ENCODE data around the gene SYT17. TPM values are rescaled to one million over a fixed set of nuclear protein-coding genes. Genes with fewer than 3 reads are reported as not detected.

SYT17 gene
- total RNA-seq, 6 donors from 2014 or later, result 11.6 to 49.2 (median 14.8) TPM

DNA sequence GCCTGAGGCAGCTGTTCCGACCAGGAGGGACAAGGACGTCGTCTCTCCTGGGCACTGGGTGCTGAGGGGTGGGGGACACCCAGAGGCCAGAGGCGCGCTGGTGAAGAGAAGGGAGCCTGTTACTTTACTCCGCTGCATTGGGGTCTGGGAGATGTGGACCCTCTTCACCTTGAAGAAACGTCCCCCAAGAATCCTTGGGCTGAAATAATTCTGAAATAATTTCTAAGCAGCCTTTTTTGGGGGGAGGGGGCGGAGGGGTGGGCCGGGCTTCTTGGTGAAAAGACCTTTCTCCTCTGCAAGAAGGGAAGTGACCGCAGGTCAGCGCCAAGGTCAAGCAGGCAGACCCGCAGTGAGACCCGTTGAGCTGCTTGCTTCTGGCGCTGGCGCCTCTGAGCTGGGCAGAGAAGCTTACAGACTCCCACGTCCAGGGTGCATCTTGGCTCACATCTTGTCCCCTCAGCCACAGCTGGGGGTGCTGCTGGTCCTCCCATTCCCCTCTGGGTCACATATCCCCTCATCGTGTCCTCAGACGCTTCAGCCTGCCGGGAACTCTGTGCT lies 1.1 kb downstream of the SYT17 start:
- Histone ChIP-seq H3K9me3 (no peaks in the 10 kb centered on the region), H3K4me3 (peak overlapping the region; percentile 55 to 76 (median 65)), H3K4me1 (peaks cover 22 to 43% (median 32%) of the 10 kb centered on the region in 4 donors), H3K27me3 (peaks cover 0 to 3% (median 1%) of the 10 kb centered on the region in 4 donors), H3K36me3 (no peaks in the 10 kb centered on the region), H3K27ac (peak overlapping the region; percentile 69 to 87 (median 84))
- ATAC-seq (ENCODE audit: low FRiP score in 2 of 2) (peak in 1 of 2 donors; percentile 34), DNase-seq (peak in 1 of 2 donors; percentile 36)
- TF ChIP-seq EP300 (IDR thresholded peaks at IDR 0.05) (no peak), POLR2AphosphoS5 (IDR thresholded peaks at IDR 0.05) (no peak), POLR2A (IDR thresholded peaks at IDR 0.05) (no peak)
- TF ChIP-seq, protein P1, sequence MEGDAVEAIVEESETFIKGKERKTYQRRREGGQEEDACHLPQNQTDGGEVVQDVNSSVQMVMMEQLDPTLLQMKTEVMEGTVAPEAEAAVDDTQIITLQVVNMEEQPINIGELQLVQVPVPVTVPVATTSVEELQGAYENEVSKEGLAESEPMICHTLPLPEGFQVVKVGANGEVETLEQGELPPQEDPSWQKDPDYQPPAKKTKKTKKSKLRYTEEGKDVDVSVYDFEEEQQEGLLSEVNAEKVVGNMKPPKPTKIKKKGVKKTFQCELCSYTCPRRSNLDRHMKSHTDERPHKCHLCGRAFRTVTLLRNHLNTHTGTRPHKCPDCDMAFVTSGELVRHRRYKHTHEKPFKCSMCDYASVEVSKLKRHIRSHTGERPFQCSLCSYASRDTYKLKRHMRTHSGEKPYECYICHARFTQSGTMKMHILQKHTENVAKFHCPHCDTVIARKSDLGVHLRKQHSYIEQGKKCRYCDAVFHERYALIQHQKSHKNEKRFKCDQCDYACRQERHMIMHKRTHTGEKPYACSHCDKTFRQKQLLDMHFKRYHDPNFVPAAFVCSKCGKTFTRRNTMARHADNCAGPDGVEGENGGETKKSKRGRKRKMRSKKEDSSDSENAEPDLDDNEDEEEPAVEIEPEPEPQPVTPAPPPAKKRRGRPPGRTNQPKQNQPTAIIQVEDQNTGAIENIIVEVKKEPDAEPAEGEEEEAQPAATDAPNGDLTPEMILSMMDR (IDR thresholded peaks at IDR 0.05), result no peak
- WGBS, 2 donors, result 18 to 34% methylated on average over 6 to 19 of the region's 19 CpGs

- 76 to 86% methylated on average over 7 of the region's 7 CpGs for WGBS, 2 donors
- TF ChIP-seq, protein P1 (IDR thresholded peaks at IDR 0.05), result no peak
- no peak for TF ChIP-seq POLR2AphosphoS5 (IDR thresholded peaks at IDR 0.05)
- TF ChIP-seq EP300 (IDR thresholded peaks at IDR 0.05), result no peak
- no peak for TF ChIP-seq POLR2A (IDR thresholded peaks at IDR 0.05)
- no peak for DNase-seq
- Histone ChIP-seq H3K9me3 (no peaks in the 10 kb centered on the region), H3K4me1 (peaks cover 19 to 43% (median 30%) of the 10 kb centered on the region in 4 donors), H3K27ac (no peak overlapping the region), H3K36me3 (no peaks in the 10 kb centered on the region), H3K27me3 (peaks cover 0 to 3% (median 1%) of the 10 kb centered on the region in 4 donors), H3K4me3 (no peak overlapping the region)
- ATAC-seq (ENCODE audit: low FRiP score in 2 of 2), result no peak
Observed at GRCh38 chr16:19170043-19170655, 2.1 kb downstream of the SYT17 start.

GRCh38 chr16:19172098-19172780 lies 4.2 kb downstream of the SYT17 start:
- 79 to 87% methylated on average over 10 to 12 of the region's 12 CpGs for WGBS, 2 donors
- no peak overlapping the region for H3K27ac ChIP-seq
- H3K4me3 ChIP-seq, result no peak overlapping the region
- no peak for DNase-seq
- no peaks in the 10 kb centered on the region for H3K36me3 ChIP-seq
- ATAC-seq (ENCODE audit: low FRiP score in 2 of 2), result no peak
- H3K9me3 ChIP-seq, result no peaks in the 10 kb centered on the region
- peaks cover 0 to 3% (median 1%) of the 10 kb centered on the region in 4 donors for H3K27me3 ChIP-seq
- TF ChIP-seq POLR2A (IDR thresholded peaks at IDR 0.05), result no peak
- TF ChIP-seq, protein P1 (IDR thresholded peaks at IDR 0.05), result no peak
- no peak for TF ChIP-seq EP300 (IDR thresholded peaks at IDR 0.05)
- no peak for TF ChIP-seq POLR2AphosphoS5 (IDR thresholded peaks at IDR 0.05)
- H3K4me1 ChIP-seq, result peaks cover 9 to 25% (median 15%) of the 10 kb centered on the region in 4 donors

DNA sequence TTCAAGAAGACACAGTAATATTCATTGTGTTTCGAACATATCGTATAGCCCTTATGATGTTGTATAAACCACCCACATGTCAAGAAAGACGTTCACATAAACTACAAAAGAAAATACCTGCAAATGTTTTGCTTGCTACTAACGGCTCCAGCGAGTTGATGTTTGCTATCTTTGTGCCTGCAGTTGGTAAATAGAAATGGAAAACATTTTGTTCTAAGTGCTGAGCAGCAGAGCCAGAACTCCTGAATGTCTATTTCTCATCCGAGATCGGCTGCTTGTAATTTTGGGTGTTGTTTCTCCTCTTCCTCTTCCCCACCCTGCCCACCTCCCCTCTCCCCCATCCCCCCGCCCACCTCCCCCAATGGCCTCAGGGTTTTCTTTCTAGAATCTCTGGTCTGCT lies 5.0 kb downstream of the SYT17 start:
- H3K9me3 ChIP-seq, result no peaks in the 10 kb centered on the region
- H3K4me3 ChIP-seq, result no peak overlapping the region
- H3K36me3 ChIP-seq, result no peaks in the 10 kb centered on the region
- ATAC-seq (ENCODE audit: low FRiP score in 2 of 2) (no peak), DNase-seq (no peak)
- H3K27ac ChIP-seq, result peak overlapping the region in 1 of 4 donors; percentile 9
- TF ChIP-seq, protein P1 (IDR thresholded peaks at IDR 0.05), result no peak
- TF ChIP-seq POLR2AphosphoS5 (IDR thresholded peaks at IDR 0.05) (no peak), POLR2A (IDR thresholded peaks at IDR 0.05) (no peak), EP300 (IDR thresholded peaks at IDR 0.05) (no peak)
- 74 to 82% methylated on average over 8 of the region's 8 CpGs for WGBS, 2 donors
- H3K27me3 ChIP-seq, result peaks cover 0 to 2% (median 0%) of the 10 kb centered on the region in 4 donors
- H3K4me1 ChIP-seq, result peaks cover 6 to 17% (median 9%) of the 10 kb centered on the region in 4 donors
